Stimulated activated naive CD8-positive, alpha-beta T cell treated with anti-CD3 and anti-CD28 coated beads, Interleukin-15, amount 100 ng/mL, for 72 hours (primary cell): ENCODE results near the gene BHLHE23.

Experiments used
- ATAC-seq: fragments of 150-1000 bp; cut with Tn5 transposase; 2 replicates; pipeline ENCODE4 v1.10.0; 2021; ENCODE audit warnings: mild to moderate bottlenecking, moderate library complexity
- DNase-seq, 2 donors: peaks; one replicate each; pipeline ENCODE4 v3.0.0; 2021 to 2022
- H3K27ac Mint-ChIP-seq, 2 donors: one replicate each; pipeline ENCODE4 v1.8.0; 2022; ENCODE audit warnings: mild to moderate bottlenecking in 2 of 2, mixed read lengths in 2 of 2, moderate library complexity in 2 of 2
- H3K27me3 Mint-ChIP-seq: one replicate; pipeline ENCODE4 v1.8.0; 2022; ENCODE audit warnings: mixed read lengths
- H3K4me1 Mint-ChIP-seq: one replicate; pipeline ENCODE4 v1.8.0; 2022; ENCODE audit warnings: mild to moderate bottlenecking, mixed read lengths
- H3K4me3 Mint-ChIP-seq, 2 donors: one replicate each; pipeline ENCODE4 v1.8.0; 2022; ENCODE audit warnings: mild to moderate bottlenecking in 2 of 2, mixed read lengths in 2 of 2, moderate library complexity in 1 of 2
- H3K9me3 Mint-ChIP-seq, 2 donors: one replicate each; pipeline ENCODE4 v1.8.0; 2022; ENCODE audit warnings: mixed read lengths in 2 of 2

The BHLHE23 gene

DNA sequence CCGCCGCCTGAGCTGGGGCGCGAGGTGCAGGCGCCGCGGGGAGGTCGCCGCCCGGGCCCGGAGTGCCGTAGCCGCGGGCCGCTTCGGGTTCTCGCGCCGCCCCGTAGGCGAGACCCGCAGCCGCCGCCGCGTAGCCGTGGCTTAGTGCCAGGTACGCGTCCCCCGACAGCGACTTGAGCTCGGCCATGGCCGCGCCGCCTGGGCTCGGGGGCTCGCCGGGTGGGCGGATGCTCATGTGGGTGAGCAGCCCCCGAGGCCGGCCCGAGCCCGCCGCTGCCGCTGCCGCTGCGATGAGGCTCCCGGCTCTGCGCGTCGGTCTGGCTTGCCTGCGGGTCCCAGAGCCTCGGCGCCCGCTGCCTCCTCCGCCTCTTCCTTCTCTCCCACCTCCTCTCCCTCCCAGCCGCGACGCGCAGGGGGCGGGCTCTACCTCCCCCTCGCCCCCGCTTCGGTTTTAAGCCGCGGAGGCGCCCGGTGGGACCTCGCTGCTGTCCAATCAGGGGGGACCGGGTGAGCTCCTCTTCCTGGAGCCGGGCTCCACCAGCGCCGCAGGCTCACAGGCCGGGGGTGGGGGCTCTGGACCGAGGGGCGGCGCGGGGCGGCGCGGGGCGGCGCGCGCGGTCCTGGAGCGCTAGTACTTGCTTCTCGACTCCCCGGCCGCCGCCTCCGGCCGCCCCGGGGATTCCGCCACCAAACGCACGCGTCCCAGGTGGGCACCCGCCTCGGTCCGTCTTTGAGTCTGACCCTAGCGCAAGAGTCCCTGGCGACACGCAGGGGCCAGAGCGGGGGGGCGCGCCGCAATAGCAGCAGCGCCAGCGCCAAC is at the start of gene BHLHE23:
Gene BHLHE23 (minus strand): TSS at position 425 of the 820 bp plus-strand sequence. CDS start 190 bp downstream, at position 235.
- Mint-ChIP-seq H3K4me3 (peak within 1 kb of the TSS in 1 of 2 donors; percentile 68), H3K27me3 (peaks cover 73% of the 10 kb centered on the region), H3K4me1 (peaks cover 50% of the 10 kb centered on the region), H3K9me3 (no peaks in the 10 kb centered on the region), H3K27ac (peak within 1 kb of the TSS in 1 of 2 donors; percentile 91)
- DNase-seq (peak in 1 of 2 donors; percentile 39), ATAC-seq (no peak)

GRCh38 chr20:63055575-63056235 is 48.9 kb upstream of the BHLHE23 start:
- Mint-ChIP-seq H3K4me1 (no peaks in the 10 kb centered on the region), H3K27me3 (peaks cover 8% of the 10 kb centered on the region), H3K27ac (no peak overlapping the region), H3K4me3 (no peak overlapping the region), H3K9me3 (no peaks in the 10 kb centered on the region)
- ATAC-seq (peak; percentile 8), DNase-seq (no peak)

- Mint-ChIP-seq H3K27ac (no peak overlapping the region), H3K9me3 (no peaks in the 10 kb centered on the region), H3K4me1 (no peaks in the 10 kb centered on the region), H3K4me3 (no peak overlapping the region), H3K27me3 (peaks cover 8% of the 10 kb centered on the region)
- DNase-seq (no peak), ATAC-seq (no peak)
Observed at GRCh38 chr20:63054681-63055240, 48.0 kb upstream of the BHLHE23 start.

DNA sequence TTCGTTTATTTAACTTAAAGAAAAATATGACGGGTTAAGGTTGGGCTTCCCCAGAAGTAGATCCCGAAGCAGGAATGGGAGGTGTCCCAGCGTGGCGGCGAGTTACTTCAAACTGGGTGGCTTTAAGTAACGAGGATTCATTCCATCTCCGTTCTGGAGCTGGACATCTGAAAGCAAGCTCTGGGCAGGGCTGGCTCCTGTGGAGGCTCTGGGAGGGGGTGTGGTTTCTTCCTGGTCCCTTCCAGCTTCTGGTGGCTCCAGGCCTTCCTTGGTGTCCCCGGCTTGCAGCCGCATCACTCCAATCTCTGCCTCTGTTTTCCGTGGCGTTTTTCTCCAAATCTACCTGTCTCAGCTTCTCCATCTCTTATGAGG is 47.3 kb upstream of the BHLHE23 start:
- ATAC-seq: no peak
- Mint-ChIP-seq H3K4me1 (no peaks in the 10 kb centered on the region), H3K27ac (no peak overlapping the region), H3K27me3 (peaks cover 8% of the 10 kb centered on the region), H3K9me3 (no peaks in the 10 kb centered on the region), H3K4me3 (no peak overlapping the region)
- no peak for DNase-seq

DNA sequence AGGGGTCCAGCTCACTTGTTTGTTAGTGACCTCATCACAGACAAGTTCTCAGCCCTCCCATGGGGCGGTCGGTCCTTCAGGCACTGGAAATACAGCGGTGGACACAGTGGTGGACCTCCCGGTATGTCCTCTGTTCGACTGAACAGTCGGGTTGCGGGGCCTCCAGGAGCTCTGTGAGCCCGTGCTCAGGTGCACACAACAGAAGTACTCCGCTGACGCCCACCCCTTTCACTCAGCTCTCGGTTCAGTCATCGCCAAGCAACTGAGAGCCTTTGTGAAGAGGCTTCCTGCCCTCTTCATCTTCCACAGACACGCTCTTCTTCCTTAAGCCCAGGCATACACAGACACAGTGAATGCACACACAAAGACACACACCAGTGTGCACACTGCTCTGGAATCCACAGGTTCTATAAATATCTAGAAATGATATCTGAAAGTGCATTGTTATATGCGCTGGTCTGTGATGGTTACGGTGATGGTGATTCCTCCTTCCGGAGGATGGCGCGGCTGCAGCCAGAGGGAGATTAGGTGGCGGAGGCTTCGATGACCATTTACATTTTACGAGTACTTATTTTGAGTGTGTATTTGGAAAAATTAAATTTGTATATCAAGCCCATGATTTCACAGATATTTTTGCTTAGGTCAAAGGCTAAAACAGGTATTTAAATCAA is 46.8 kb upstream of the BHLHE23 start:
- Mint-ChIP-seq H3K4me3 (no peak overlapping the region), H3K27me3 (peaks cover 8% of the 10 kb centered on the region), H3K9me3 (no peaks in the 10 kb centered on the region), H3K27ac (no peak overlapping the region), H3K4me1 (no peaks in the 10 kb centered on the region)
- no peak for ATAC-seq
- DNase-seq: no peak

- DNase-seq (no peak), ATAC-seq (no peak)
- Mint-ChIP-seq H3K4me1 (no peaks in the 10 kb centered on the region), H3K4me3 (no peak overlapping the region), H3K9me3 (no peaks in the 10 kb centered on the region), H3K27ac (peak overlapping the region in 1 of 2 donors; percentile 16), H3K27me3 (peaks cover 8% of the 10 kb centered on the region)
Observed at GRCh38 chr20:63052571-63053431, 46.0 kb upstream of the BHLHE23 start.

GRCh38 chr20:63051911-63052310 is 45.1 kb upstream of the BHLHE23 start:
- no peaks in the 10 kb centered on the region for H3K9me3 Mint-ChIP-seq
- ATAC-seq: no peak
- no peak overlapping the region for H3K27ac Mint-ChIP-seq
- no peaks in the 10 kb centered on the region for H3K4me1 Mint-ChIP-seq
- peaks cover 8% of the 10 kb centered on the region for H3K27me3 Mint-ChIP-seq
- H3K4me3 Mint-ChIP-seq: no peak overlapping the region
- DNase-seq: no peak

- H3K4me3 Mint-ChIP-seq: no peak overlapping the region
- no peaks in the 10 kb centered on the region for H3K4me1 Mint-ChIP-seq
- peak overlapping the region in 1 of 2 donors; percentile 35 for H3K27ac Mint-ChIP-seq
- H3K9me3 Mint-ChIP-seq: no peaks in the 10 kb centered on the region
- peaks cover 8% of the 10 kb centered on the region for H3K27me3 Mint-ChIP-seq
- ATAC-seq: no peak
- DNase-seq: no peak
Observed at GRCh38 chr20:63051186-63051860, 44.6 kb upstream of the BHLHE23 start.

DNA sequence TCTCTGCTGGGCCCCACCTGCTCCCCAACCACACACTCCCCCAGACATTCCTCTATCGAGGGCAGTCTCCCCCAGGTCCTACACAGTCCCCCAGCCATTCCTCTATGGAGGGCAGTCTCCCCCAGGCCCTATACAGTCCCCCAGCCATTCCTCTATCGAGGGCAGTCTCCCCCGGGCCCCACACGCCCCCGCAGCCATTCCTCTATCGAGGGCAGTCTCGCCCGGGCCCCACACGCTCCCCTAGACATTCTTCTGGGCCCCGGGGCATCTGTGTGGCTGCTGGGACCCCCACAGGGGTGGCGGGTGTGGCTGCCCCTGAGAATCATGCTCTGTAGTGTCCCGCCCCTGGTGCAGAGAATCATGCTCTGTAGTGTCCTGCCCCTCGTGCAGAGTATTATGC is 43.6 kb upstream of the BHLHE23 start:
- Mint-ChIP-seq H3K4me3 (no peak overlapping the region), H3K4me1 (no peaks in the 10 kb centered on the region), H3K9me3 (no peaks in the 10 kb centered on the region), H3K27ac (no peak overlapping the region), H3K27me3 (peaks cover 8% of the 10 kb centered on the region)
- no peak for DNase-seq
- no peak for ATAC-seq

- DNase-seq: no peak
- H3K9me3 Mint-ChIP-seq: no peaks in the 10 kb centered on the region
- peaks cover 8% of the 10 kb centered on the region for H3K27me3 Mint-ChIP-seq
- H3K4me3 Mint-ChIP-seq: no peak overlapping the region
- no peak overlapping the region for H3K27ac Mint-ChIP-seq
- ATAC-seq: no peak
- H3K4me1 Mint-ChIP-seq: no peaks in the 10 kb centered on the region
Observed at GRCh38 chr20:63049561-63050221, 42.9 kb upstream of the BHLHE23 start.

- Mint-ChIP-seq H3K9me3 (no peaks in the 10 kb centered on the region), H3K27me3 (peaks cover 8% of the 10 kb centered on the region), H3K4me1 (no peaks in the 10 kb centered on the region), H3K4me3 (no peak overlapping the region), H3K27ac (no peak overlapping the region)
- DNase-seq (no peak), ATAC-seq (no peak)
Observed at GRCh38 chr20:63049191-63049518, 42.4 kb upstream of the BHLHE23 start.

DNA sequence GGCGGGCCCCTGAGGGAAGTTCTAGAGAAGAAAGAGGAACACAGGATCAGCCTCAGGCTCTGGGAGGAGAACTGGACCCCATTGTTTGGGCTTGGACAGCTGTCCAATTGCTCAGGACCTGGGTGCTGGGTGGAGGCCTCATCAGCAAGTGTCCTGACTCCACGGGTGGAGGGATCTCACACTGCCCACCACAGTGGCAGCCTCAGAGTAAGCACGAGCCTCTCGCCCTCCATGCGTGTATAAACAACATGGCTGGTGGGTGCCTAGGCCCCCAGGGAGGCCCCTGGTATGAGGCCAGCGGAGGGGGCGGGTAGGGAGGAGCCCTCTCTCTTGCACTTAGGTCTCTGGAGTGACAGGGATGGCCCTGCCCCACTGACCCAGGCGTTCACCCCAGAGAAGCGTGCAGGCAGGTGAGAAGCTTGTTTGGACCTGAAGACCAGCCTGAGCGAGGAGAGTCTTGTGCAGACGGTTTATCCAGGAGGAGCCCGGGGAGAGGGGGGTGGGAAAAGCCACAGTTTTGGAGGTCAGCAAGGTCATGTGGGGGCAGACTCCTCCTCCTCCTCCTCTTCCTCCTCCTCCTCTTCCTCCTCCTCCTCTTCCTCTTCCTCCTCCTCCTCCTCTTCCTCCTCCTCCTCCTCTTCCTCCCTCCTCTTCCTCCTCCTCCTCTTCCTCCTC is 41.9 kb upstream of the BHLHE23 start:
- H3K27me3 Mint-ChIP-seq: peaks cover 9% of the 10 kb centered on the region
- ATAC-seq (peak; percentile 59), DNase-seq (no peak)
- H3K4me3 Mint-ChIP-seq: no peak overlapping the region
- H3K27ac Mint-ChIP-seq: peak overlapping the region in 1 of 2 donors; percentile 82
- H3K9me3 Mint-ChIP-seq: no peaks in the 10 kb centered on the region
- H3K4me1 Mint-ChIP-seq: no peaks in the 10 kb centered on the region

DNA sequence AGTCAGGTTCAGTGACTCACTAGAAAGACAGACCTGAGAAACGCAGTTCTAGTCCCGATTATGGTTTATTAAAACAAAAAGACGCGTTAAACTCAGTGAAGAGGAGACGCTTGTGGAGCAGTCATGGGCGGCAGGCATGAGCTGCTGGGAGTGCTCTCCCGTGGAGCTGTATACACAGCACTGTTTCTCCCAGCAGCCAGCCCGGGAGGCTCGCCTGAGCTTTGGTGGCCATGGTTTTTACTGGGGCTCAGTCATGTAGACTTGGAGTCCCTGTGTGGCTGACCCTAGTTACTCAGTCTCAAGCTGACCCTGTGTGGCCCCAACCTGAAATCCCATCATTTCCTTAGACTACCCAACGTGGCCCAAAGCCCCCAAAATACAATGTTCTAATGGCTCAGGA is 41.2 kb upstream of the BHLHE23 start:
- no peak for ATAC-seq
- H3K4me3 Mint-ChIP-seq: no peak overlapping the region
- no peaks in the 10 kb centered on the region for H3K4me1 Mint-ChIP-seq
- H3K27ac Mint-ChIP-seq: no peak overlapping the region
- no peaks in the 10 kb centered on the region for H3K9me3 Mint-ChIP-seq
- DNase-seq: no peak
- peaks cover 8% of the 10 kb centered on the region for H3K27me3 Mint-ChIP-seq

DNA sequence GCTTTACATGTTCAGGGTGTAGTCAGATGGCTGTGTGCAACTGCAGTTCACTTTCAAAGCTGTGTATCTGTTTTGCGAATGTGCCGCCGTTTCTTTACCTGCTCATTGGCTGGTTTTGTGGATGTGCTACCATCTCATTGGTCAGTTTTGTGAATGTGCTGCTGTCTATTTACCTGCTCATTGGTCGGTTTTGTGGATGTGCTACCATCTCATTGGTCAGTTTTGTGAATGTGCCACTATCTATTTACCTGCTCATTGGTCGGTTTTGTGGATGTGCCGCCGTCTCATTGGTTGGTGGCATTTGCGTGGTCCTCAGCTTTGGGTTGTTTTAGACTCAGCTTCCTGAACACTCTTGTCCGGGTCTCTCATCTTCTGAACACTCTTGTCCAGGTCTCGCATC is 40.5 kb upstream of the BHLHE23 start:
- Mint-ChIP-seq H3K27ac (no peak overlapping the region), H3K9me3 (no peaks in the 10 kb centered on the region), H3K4me1 (no peaks in the 10 kb centered on the region), H3K4me3 (no peak overlapping the region), H3K27me3 (peaks cover 8% of the 10 kb centered on the region)
- no peak for ATAC-seq
- DNase-seq: no peak
